Stomach (tissue), 4 donors: ENCODE measurements around the gene RNASEH2A.

ENCODE experiments used
- POLR2A ChIP-seq, 4 donors: fragments of 450-650 bp; IDR thresholded peaks; one replicate each; pipeline ENCODE4 v1.6.1; 2016; ENCODE audit warnings: antibody characterized with exemption in 4 of 4, control low read depth in 2 of 4, mild to moderate bottlenecking in 1 of 4, moderate library complexity in 1 of 4
- TF ChIP-seq, protein P1 (sequence below), 7 experiments: fragments of 450-650 bp in 4 of 7; fragments of 200-600 bp in 3 of 7; sonication (generic) in 3 of 7; IDR thresholded peaks; one replicate each; pipeline ENCODE4 v1.5.1; 2016 to 2019; ENCODE audit warnings: antibody characterized with exemption in 7 of 7, control low read depth in 2 of 7, mild to moderate bottlenecking in 1 of 7

- TF ChIP-seq POLR2A (IDR thresholded peaks at IDR 0.05) = no peak
- TF ChIP-seq, protein P1, sequence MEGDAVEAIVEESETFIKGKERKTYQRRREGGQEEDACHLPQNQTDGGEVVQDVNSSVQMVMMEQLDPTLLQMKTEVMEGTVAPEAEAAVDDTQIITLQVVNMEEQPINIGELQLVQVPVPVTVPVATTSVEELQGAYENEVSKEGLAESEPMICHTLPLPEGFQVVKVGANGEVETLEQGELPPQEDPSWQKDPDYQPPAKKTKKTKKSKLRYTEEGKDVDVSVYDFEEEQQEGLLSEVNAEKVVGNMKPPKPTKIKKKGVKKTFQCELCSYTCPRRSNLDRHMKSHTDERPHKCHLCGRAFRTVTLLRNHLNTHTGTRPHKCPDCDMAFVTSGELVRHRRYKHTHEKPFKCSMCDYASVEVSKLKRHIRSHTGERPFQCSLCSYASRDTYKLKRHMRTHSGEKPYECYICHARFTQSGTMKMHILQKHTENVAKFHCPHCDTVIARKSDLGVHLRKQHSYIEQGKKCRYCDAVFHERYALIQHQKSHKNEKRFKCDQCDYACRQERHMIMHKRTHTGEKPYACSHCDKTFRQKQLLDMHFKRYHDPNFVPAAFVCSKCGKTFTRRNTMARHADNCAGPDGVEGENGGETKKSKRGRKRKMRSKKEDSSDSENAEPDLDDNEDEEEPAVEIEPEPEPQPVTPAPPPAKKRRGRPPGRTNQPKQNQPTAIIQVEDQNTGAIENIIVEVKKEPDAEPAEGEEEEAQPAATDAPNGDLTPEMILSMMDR (IDR thresholded peaks at IDR 0.05) = no peak
These were observed 34.0 kb downstream of the RNASEH2A start for GRCh38 chr19:12840091-12841079.
